Keratinocyte (primary cell): ENCODE data around the gene PNPLA8. TPM values are rescaled to one million over a fixed set of nuclear protein-coding genes. Genes with fewer than 3 reads are reported as not detected.
"Not testable (repeated sequence)": the region's sequence is repeated elsewhere in the genome, so short reads cannot be mapped to it uniquely, and the experiment has no call there.

Source experiments
- DNase-seq: peaks from one replicate; pipeline ENCODE4 v3.0.0-alpha.2; 2011; ENCODE audit warnings: low read depth, missing footprints, low spot score
- FAIRE-seq: peaks from 2 replicates; lab custom pipeline; 2011; peaks lifted over from hg19 to GRCh38; lab: Jason Lieb, UNC
- H2AFZ ChIP-seq: 2 replicates; pipeline ENCODE4 v1.6.0; 2012; ENCODE audit warnings: low read length, control low read depth, inconsistent platforms; ENCODE audit not compliant: control insufficient read depth
- H3K27ac ChIP-seq: 2 replicates; pipeline ENCODE4 v1.5.1; 2011; ENCODE audit warnings: low read length; ENCODE audit not compliant: control insufficient read depth, insufficient read depth
- H3K27me3 ChIP-seq: 3 replicates; pipeline ENCODE4 v1.6.0; 2011; ENCODE audit warnings: low read length; ENCODE audit not compliant: control insufficient read depth, insufficient read depth; ENCODE audit errors: extremely low read depth
- H3K36me3 ChIP-seq, 2 experiments: 2 replicates in 1 of 2; 3 replicates in 1 of 2; pipeline ENCODE4 v1.5.1; 2011; ENCODE audit warnings: low read length in 2 of 2, mild to moderate bottlenecking in 1 of 2; ENCODE audit not compliant: control insufficient read depth in 2 of 2, insufficient read depth in 2 of 2; ENCODE audit errors: extremely low read depth in 1 of 2
- H3K4me1 ChIP-seq: 3 replicates; pipeline ENCODE4 v1.5.1; 2011; ENCODE audit warnings: low read length; ENCODE audit not compliant: control insufficient read depth, insufficient read depth; ENCODE audit errors: extremely low read depth
- H3K4me2 ChIP-seq: 3 replicates; pipeline ENCODE4 v1.6.0; 2011; ENCODE audit warnings: low read depth, low read length; ENCODE audit not compliant: control insufficient read depth, insufficient read depth; ENCODE audit errors: extremely low read depth
- H3K4me3 ChIP-seq, 3 experiments: fragments of 200-600 bp in 1 of 3; sonication (generic) in 1 of 3; 2 replicates in 2 of 3; 3 replicates in 1 of 3; pipeline ENCODE4 v1.5.1; 2011 to 2016; ENCODE audit warnings: low read length in 3 of 3, mild to moderate bottlenecking in 3 of 3, control low read depth in 2 of 3, inconsistent platforms in 1 of 3, low read depth in 1 of 3, mixed read lengths in 1 of 3, mixed run types in 1 of 3, moderate library complexity in 1 of 3; ENCODE audit not compliant: control insufficient read depth in 2 of 3, insufficient read depth in 2 of 3; ENCODE audit errors: extremely low read depth in 1 of 3
- H3K79me2 ChIP-seq: 2 replicates; pipeline ENCODE4 v1.6.0; 2012; ENCODE audit warnings: low read length; ENCODE audit not compliant: control insufficient read depth, insufficient read depth
- H3K9ac ChIP-seq: 3 replicates; pipeline ENCODE4 v1.6.0; 2011; ENCODE audit warnings: low read length; ENCODE audit not compliant: control insufficient read depth, insufficient read depth; ENCODE audit errors: extremely low read depth
- H3K9me1 ChIP-seq: 3 replicates; pipeline ENCODE4 v1.6.0; 2011; ENCODE audit warnings: low read length; ENCODE audit not compliant: control insufficient read depth, insufficient read depth; ENCODE audit errors: extremely low read depth
- H3K9me3 ChIP-seq: 2 replicates; pipeline ENCODE4 v1.5.1; 2012; ENCODE audit warnings: low read depth, low read length; ENCODE audit not compliant: control insufficient read depth
- H4K20me1 ChIP-seq: 3 replicates; pipeline ENCODE4 v1.6.0; 2011; ENCODE audit warnings: low read length; ENCODE audit not compliant: control insufficient read depth, insufficient read depth; ENCODE audit errors: extremely low read depth
- EZH2 ChIP-seq: IDR thresholded peaks from one replicate; pipeline ENCODE4 v1.6.1; 2012; ENCODE audit warnings: inconsistent platforms, mild to moderate bottlenecking, low read length, moderate library complexity
- dilution Hi-C: fragments of 300-500 bp; cut with MboI; formaldehyde crosslinking; loops from one replicate; pipeline ENCODE4 v1.7.0; 2020; ENCODE audit warnings: low sequenced_read_pairs; ENCODE audit not compliant: extremely low pct_ligation_motif_present
- polyA plus RNA-seq, 5 experiments: library from polyadenylated mRNA; depleted of rRNA in 3 of 5; stranded (reverse) in 3 of 5; stranded (forward) in 1 of 5; unstranded in 1 of 5; fragments of >200 nt; gene quantifications; 1 replicate in 1 of 5; 2 replicates in 3 of 5; 3 replicates in 1 of 5; pipeline versions ENCODE4 v1.2.1 to v1.2.3, GENCODE V29; 2011 to 2012; ENCODE audit warnings: missing spikeins in 2 of 5, low read depth in 1 of 5, low replicate concordance in 1 of 5

Gene PNPLA8
- polyA plus RNA-seq, 1 donor (not counting 4 experiments of a cell fraction or from before 2014, with no cell fraction given) = 23.1 TPM

- Histone ChIP-seq H3K27me3 (no peaks in the 10 kb centered on the region), H3K9me3 (no peaks in the 10 kb centered on the region), H3K27ac (no peak overlapping the region), H3K9ac (no peak overlapping the region), H2AFZ (no peak overlapping the region), H3K9me1 (no peaks in the 10 kb centered on the region), H3K4me1 (no peaks in the 10 kb centered on the region), H3K79me2 (no peaks in the 10 kb centered on the region), H3K4me2 (no peak overlapping the region), H4K20me1 (no peaks in the 10 kb centered on the region), H3K4me3 (no peak overlapping the region), H3K36me3 (no peaks in the 10 kb centered on the region)
- FAIRE-seq (no peak), DNase-seq (no peak)
- TF ChIP-seq EZH2 = no peak
- dilution Hi-C loops = no loop called here
Measured at GRCh38 chr7:108557191-108557590, 31.3 kb upstream of the PNPLA8 start.

- H3K4me1 ChIP-seq, H3K79me2 ChIP-seq, H3K27ac ChIP-seq, H3K9me1 ChIP-seq, H3K9ac ChIP-seq, H3K9me3 ChIP-seq, H3K4me2 ChIP-seq, FAIRE-seq, H3K27me3 ChIP-seq, H3K36me3 ChIP-seq, H2AFZ ChIP-seq, H4K20me1 ChIP-seq, H3K4me3 ChIP-seq, dilution Hi-C loops, DNase-seq: not testable (repeated sequence)
Measured at GRCh38 chr7:108556665-108557064, 30.7 kb upstream of the PNPLA8 start.

GRCh38 chr7:108548141-108548896 is 22.4 kb upstream of the PNPLA8 start:
- H3K4me3 ChIP-seq, H3K36me3 ChIP-seq, dilution Hi-C loops, FAIRE-seq, H3K79me2 ChIP-seq, H3K9ac ChIP-seq, H2AFZ ChIP-seq, H3K27ac ChIP-seq, H3K9me1 ChIP-seq, H4K20me1 ChIP-seq, H3K4me1 ChIP-seq, H3K9me3 ChIP-seq, H3K4me2 ChIP-seq, H3K27me3 ChIP-seq, DNase-seq: not testable (repeated sequence)
